GM23338 (cell line): ENCODE results near the gene ZDHHC8. TPM values are rescaled to one million over a fixed set of nuclear protein-coding genes. Genes with fewer than 3 reads are reported as not detected.

ENCODE experiments used
- ATAC-seq: fragments of 200-7000 bp; cut with Tn5 transposase; 3 replicates; pipeline ENCODE4 v1.9.1; 2020
- DNase-seq: peaks from one replicate; pipeline ENCODE4 v3.0.0-alpha.2; 2015; ENCODE audit warnings: low spot score
- H2AFZ ChIP-seq: fragments of 200-600 bp; sonication (generic); 2 replicates; pipeline ENCODE4 v1.8.0; 2016; ENCODE audit warnings: antibody characterized with exemption, mild to moderate bottlenecking, moderate library complexity
- H3F3A ChIP-seq: fragments of 200-600 bp; sonication (generic); replicated peaks from 2 replicates; pipeline ENCODE4 v1.8.0; 2017; ENCODE audit warnings: antibody characterized with exemption, mixed run types, low read depth
- H3K27ac ChIP-seq: fragments of 200-600 bp; sonication (generic); 2 replicates; pipeline ENCODE4 v1.6.1; 2016; ENCODE audit warnings: low read depth
- H3K27me3 ChIP-seq: fragments of 200-600 bp; sonication (generic); 2 replicates; pipeline ENCODE4 v1.8.0; 2016; ENCODE audit warnings: mild to moderate bottlenecking, mixed run types, moderate library complexity; ENCODE audit not compliant: insufficient read depth
- H3K36me3 ChIP-seq: fragments of 200-600 bp; sonication (generic); 2 replicates; pipeline ENCODE4 v1.8.0; 2016; ENCODE audit warnings: mild to moderate bottlenecking; ENCODE audit not compliant: insufficient read depth
- H3K4me1 ChIP-seq: fragments of 200-600 bp; sonication (generic); 2 replicates; pipeline ENCODE4 v1.8.0; 2016; ENCODE audit warnings: mild to moderate bottlenecking, moderate library complexity; ENCODE audit not compliant: insufficient read depth
- H3K4me2 ChIP-seq: fragments of 200-600 bp; sonication (generic); 2 replicates; pipeline ENCODE4 v1.7.1; 2017; ENCODE audit warnings: mixed run types
- H3K4me3 ChIP-seq: fragments of 200-600 bp; sonication (generic); 2 replicates; pipeline ENCODE4 v1.6.1; 2016; ENCODE audit warnings: mixed run types
- H3K79me2 ChIP-seq: fragments of 200-600 bp; sonication (generic); replicated peaks from 2 replicates; pipeline ENCODE4 v1.8.0; 2017; ENCODE audit warnings: mild to moderate bottlenecking; ENCODE audit not compliant: insufficient read depth
- H3K9me2 ChIP-seq: fragments of 200-600 bp; sonication (generic); 2 replicates; pipeline ENCODE4 v1.8.0; 2017; ENCODE audit not compliant: insufficient read depth
- H4K20me1 ChIP-seq: fragments of 200-600 bp; sonication (generic); replicated peaks from 2 replicates; pipeline ENCODE4 v1.8.0; 2017; ENCODE audit warnings: mild to moderate bottlenecking; ENCODE audit not compliant: insufficient read depth
- H3K27ac Mint-ChIP-seq: 2 replicates; pipeline ENCODE4 v1.8.0; 2020; ENCODE audit warnings: inconsistent platforms, mild to moderate bottlenecking, moderate library complexity, mixed read lengths
- H3K27me3 Mint-ChIP-seq: 3 replicates; pipeline ENCODE4 v1.8.0; 2022; ENCODE audit warnings: low read depth, mild to moderate bottlenecking, moderate library complexity, mixed read lengths, inconsistent platforms; ENCODE audit not compliant: insufficient read depth, poor library complexity
- H3K36me3 Mint-ChIP-seq: 3 replicates; pipeline ENCODE4 v1.8.0; 2021; ENCODE audit warnings: low read depth, mild to moderate bottlenecking, inconsistent platforms, moderate library complexity, mixed read lengths
- H3K4me1 Mint-ChIP-seq: 3 replicates; pipeline ENCODE4 v1.8.0; 2020; ENCODE audit warnings: mild to moderate bottlenecking, inconsistent platforms, mixed read lengths
- H3K4me3 Mint-ChIP-seq: 3 replicates; pipeline ENCODE4 v1.8.0; 2021; ENCODE audit warnings: moderate library complexity, mild to moderate bottlenecking, inconsistent platforms, mixed read lengths
- H3K9me3 Mint-ChIP-seq: 3 replicates; pipeline ENCODE4 v1.8.0; 2020; ENCODE audit warnings: moderate library complexity, mild to moderate bottlenecking, inconsistent platforms, mixed read lengths
- CREB1 ChIP-seq: fragments of 250-450 bp; sonication (Bioruptor Pico); IDR thresholded peaks from 2 replicates; pipeline ENCODE4 v1.5.0; 2020; ENCODE audit warnings: low read depth, mild to moderate bottlenecking, moderate library complexity
- EZH2 ChIP-seq: fragments of 200-600 bp; sonication (generic); IDR thresholded peaks from one replicate; pipeline ENCODE4 v1.8.0; 2017; ENCODE audit warnings: antibody characterized with exemption, mild to moderate bottlenecking, low read depth; ENCODE audit not compliant: unreplicated experiment
- JUNB ChIP-seq: IDR thresholded peaks from one replicate; pipeline ENCODE4 v1.6.1; 2016; ENCODE audit warnings: antibody characterized with exemption; ENCODE audit not compliant: unreplicated experiment
- NANOG ChIP-seq: IDR thresholded peaks from 2 replicates; pipeline ENCODE4 v1.6.1; 2016; ENCODE audit warnings: antibody characterized with exemption, borderline replicate concordance
- POLR2AphosphoS5 ChIP-seq: IDR thresholded peaks from 2 replicates; pipeline ENCODE4 v1.6.1; 2016; ENCODE audit warnings: antibody characterized with exemption, low read depth
- ZNF114 ChIP-seq: fragments of 250-450 bp; sonication (Bioruptor Pico); IDR thresholded peaks from 2 replicates; pipeline ENCODE4 v1.5.0; 2020; ENCODE audit warnings: mild to moderate bottlenecking, moderate library complexity
- long read RNA-seq: library from polyadenylated mRNA; unstranded; transcript quantifications from one replicate; pipeline ENCODE4 v2.0.0, GENCODE V29; 2020; ENCODE audit not compliant: unreplicated experiment
- polyA plus RNA-seq: library from polyadenylated mRNA; unstranded; fragments of >200 nt; fragmentation: Nextera tagmentation; extraction: Ambion mirVana; gene quantifications from 2 replicates; pipeline ENCODE4 v1.2.1, GENCODE V29; 2016
- total RNA-seq: library from RNA; depleted of rRNA; stranded (reverse); fragments of >200 nt; shearing (Covaris generic); gene quantifications from 2 replicates; pipeline ENCODE4 v1.2.3, GENCODE V29; 2014; rRNA removed
- TF ChIP-seq, protein P1 (sequence below): IDR thresholded peaks from one replicate; pipeline ENCODE4 v1.6.1; 2018; ENCODE audit warnings: antibody characterized with exemption; ENCODE audit not compliant: unreplicated experiment
- TF ChIP-seq, protein P2 (sequence below): fragments of 250-450 bp; sonication (Bioruptor Pico); IDR thresholded peaks from 2 replicates; pipeline ENCODE4 v1.5.0; 2020; ENCODE audit warnings: mild to moderate bottlenecking, moderate library complexity

Gene ZDHHC8, protein sequence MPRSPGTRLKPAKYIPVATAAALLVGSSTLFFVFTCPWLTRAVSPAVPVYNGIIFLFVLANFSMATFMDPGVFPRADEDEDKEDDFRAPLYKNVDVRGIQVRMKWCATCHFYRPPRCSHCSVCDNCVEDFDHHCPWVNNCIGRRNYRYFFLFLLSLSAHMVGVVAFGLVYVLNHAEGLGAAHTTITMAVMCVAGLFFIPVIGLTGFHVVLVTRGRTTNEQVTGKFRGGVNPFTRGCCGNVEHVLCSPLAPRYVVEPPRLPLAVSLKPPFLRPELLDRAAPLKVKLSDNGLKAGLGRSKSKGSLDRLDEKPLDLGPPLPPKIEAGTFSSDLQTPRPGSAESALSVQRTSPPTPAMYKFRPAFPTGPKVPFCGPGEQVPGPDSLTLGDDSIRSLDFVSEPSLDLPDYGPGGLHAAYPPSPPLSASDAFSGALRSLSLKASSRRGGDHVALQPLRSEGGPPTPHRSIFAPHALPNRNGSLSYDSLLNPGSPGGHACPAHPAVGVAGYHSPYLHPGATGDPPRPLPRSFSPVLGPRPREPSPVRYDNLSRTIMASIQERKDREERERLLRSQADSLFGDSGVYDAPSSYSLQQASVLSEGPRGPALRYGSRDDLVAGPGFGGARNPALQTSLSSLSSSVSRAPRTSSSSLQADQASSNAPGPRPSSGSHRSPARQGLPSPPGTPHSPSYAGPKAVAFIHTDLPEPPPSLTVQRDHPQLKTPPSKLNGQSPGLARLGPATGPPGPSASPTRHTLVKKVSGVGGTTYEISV
- total RNA-seq (26.1 and 47.6 TPM in 2 replicates), polyA plus RNA-seq (13.7 and 22.1 TPM in 2 replicates)
- long read RNA-seq, partial matches to known transcripts: 1 of 1 reads
- long read RNA-seq, other reads (novel, unspliced or antisense): 0 of 1 reads

DNA sequence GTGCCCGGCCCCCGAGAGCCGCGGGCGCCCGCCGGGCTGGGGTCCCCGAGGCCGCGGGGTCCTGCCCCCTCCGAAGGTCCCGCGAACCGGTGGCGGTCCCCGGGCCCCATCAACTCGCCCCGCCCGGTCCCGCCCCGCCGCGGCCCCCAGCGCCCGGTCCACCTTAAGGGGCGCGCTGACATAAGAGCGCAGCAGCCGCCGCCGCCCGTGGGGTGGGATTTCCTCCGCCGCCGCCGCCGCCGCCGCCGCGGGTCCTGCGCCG lies at the start of gene ZDHHC8:
Gene ZDHHC8, plus strand, starts transcription at position 208 of the 262 bp plus-strand sequence. CDS start 144 bp downstream, outside the sequence.
- H2AFZ ChIP-seq: no peak within 1 kb of the TSS; the same call in 1 of the 2 replicates
- peak within 1 kb of the TSS; percentile 63; the same call in 1 of the 2 replicates for H3K27ac ChIP-seq
- H3F3A ChIP-seq: peaks cover 36% of the 10 kb centered on the region
- H3K4me2 ChIP-seq: peak within 1 kb of the TSS; percentile 88
- H3K27me3 Mint-ChIP-seq: peaks cover 15% of the 10 kb centered on the region
- H3K4me3 Mint-ChIP-seq: peak within 1 kb of the TSS; percentile 67
- no peaks in the 10 kb centered on the region for H3K27me3 ChIP-seq
- no peak within 1 kb of the TSS for H3K27ac Mint-ChIP-seq
- no peak for TF ChIP-seq ZNF114
- TF ChIP-seq, protein P1, sequence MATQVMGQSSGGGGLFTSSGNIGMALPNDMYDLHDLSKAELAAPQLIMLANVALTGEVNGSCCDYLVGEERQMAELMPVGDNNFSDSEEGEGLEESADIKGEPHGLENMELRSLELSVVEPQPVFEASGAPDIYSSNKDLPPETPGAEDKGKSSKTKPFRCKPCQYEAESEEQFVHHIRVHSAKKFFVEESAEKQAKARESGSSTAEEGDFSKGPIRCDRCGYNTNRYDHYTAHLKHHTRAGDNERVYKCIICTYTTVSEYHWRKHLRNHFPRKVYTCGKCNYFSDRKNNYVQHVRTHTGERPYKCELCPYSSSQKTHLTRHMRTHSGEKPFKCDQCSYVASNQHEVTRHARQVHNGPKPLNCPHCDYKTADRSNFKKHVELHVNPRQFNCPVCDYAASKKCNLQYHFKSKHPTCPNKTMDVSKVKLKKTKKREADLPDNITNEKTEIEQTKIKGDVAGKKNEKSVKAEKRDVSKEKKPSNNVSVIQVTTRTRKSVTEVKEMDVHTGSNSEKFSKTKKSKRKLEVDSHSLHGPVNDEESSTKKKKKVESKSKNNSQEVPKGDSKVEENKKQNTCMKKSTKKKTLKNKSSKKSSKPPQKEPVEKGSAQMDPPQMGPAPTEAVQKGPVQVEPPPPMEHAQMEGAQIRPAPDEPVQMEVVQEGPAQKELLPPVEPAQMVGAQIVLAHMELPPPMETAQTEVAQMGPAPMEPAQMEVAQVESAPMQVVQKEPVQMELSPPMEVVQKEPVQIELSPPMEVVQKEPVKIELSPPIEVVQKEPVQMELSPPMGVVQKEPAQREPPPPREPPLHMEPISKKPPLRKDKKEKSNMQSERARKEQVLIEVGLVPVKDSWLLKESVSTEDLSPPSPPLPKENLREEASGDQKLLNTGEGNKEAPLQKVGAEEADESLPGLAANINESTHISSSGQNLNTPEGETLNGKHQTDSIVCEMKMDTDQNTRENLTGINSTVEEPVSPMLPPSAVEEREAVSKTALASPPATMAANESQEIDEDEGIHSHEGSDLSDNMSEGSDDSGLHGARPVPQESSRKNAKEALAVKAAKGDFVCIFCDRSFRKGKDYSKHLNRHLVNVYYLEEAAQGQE: no peak
- no peak for TF ChIP-seq CREB1
- TF ChIP-seq POLR2AphosphoS5: no peak
- TF ChIP-seq, protein P2, sequence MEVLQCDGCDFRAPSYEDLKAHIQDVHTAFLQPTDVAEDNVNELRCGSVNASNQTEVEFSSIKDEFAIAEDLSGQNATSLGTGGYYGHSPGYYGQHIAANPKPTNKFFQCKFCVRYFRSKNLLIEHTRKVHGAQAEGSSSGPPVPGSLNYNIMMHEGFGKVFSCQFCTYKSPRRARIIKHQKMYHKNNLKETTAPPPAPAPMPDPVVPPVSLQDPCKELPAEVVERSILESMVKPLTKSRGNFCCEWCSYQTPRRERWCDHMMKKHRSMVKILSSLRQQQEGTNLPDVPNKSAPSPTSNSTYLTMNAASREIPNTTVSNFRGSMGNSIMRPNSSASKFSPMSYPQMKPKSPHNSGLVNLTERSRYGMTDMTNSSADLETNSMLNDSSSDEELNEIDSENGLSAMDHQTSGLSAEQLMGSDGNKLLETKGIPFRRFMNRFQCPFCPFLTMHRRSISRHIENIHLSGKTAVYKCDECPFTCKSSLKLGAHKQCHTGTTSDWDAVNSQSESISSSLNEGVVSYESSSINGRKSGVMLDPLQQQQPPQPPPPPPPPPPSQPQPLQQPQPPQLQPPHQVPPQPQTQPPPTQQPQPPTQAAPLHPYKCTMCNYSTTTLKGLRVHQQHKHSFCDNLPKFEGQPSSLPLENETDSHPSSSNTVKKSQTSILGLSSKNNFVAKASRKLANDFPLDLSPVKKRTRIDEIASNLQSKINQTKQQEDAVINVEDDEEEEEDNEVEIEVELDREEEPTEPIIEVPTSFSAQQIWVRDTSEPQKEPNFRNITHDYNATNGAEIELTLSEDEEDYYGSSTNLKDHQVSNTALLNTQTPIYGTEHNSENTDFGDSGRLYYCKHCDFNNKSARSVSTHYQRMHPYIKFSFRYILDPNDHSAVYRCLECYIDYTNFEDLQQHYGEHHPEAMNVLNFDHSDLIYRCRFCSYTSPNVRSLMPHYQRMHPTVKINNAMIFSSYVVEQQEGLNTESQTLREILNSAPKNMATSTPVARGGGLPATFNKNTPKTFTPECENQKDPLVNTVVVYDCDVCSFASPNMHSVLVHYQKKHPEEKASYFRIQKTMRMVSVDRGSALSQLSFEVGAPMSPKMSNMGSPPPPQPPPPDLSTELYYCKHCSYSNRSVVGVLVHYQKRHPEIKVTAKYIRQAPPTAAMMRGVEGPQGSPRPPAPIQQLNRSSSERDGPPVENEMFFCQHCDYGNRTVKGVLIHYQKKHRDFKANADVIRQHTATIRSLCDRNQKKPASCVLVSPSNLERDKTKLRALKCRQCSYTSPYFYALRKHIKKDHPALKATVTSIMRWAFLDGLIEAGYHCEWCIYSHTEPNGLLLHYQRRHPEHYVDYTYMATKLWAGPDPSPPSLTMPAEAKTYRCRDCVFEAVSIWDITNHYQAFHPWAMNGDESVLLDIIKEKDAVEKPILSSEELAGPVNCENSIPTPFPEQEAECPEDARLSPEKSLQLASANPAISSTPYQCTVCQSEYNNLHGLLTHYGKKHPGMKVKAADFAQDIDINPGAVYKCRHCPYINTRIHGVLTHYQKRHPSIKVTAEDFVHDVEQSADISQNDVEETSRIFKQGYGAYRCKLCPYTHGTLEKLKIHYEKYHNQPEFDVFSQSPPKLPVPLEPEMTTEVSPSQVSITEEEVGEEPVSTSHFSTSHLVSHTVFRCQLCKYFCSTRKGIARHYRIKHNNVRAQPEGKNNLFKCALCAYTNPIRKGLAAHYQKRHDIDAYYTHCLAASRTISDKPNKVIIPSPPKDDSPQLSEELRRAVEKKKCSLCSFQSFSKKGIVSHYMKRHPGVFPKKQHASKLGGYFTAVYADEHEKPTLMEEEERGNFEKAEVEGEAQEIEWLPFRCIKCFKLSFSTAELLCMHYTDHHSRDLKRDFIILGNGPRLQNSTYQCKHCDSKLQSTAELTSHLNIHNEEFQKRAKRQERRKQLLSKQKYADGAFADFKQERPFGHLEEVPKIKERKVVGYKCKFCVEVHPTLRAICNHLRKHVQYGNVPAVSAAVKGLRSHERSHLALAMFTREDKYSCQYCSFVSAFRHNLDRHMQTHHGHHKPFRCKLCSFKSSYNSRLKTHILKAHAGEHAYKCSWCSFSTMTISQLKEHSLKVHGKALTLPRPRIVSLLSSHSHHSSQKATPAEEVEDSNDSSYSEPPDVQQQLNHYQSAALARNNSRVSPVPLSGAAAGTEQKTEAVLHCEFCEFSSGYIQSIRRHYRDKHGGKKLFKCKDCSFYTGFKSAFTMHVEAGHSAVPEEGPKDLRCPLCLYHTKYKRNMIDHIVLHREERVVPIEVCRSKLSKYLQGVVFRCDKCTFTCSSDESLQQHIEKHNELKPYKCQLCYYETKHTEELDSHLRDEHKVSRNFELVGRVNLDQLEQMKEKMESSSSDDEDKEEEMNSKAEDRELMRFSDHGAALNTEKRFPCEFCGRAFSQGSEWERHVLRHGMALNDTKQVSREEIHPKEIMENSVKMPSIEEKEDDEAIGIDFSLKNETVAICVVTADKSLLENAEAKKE (CRISPR knock-in tag): no peak
- TF ChIP-seq JUNB: no peak
- no peak for TF ChIP-seq EZH2
- TF ChIP-seq NANOG: no peak
- H3K4me3 ChIP-seq: peak within 1 kb of the TSS; percentile 71
- peaks cover 20% of the 10 kb centered on the region for H3K36me3 Mint-ChIP-seq
- H3K4me1 Mint-ChIP-seq: peaks cover 2% of the 10 kb centered on the region; the same call in 1 of the 3 replicates
- H3K4me1 ChIP-seq: no peaks in the 10 kb centered on the region; the same call in 1 of the 2 replicates
- no peaks in the 10 kb centered on the region for H3K9me2 ChIP-seq
- no peaks in the 10 kb centered on the region for H3K9me3 Mint-ChIP-seq
- H4K20me1 ChIP-seq: no peaks in the 10 kb centered on the region; the same call in 1 of the 2 replicates
- H3K36me3 ChIP-seq: peaks cover 8% of the 10 kb centered on the region; the same call in 1 of the 2 replicates
- H3K79me2 ChIP-seq: peaks cover 31% of the 10 kb centered on the region
- DNase-seq: no peak
- peak; percentile 1; the same call in 2 of the 3 replicates for ATAC-seq
